Mesothelial cell of epicardium (in vitro differentiated cells): ENCODE measurements around the gene CXCR6. TPM values are rescaled to one million over a fixed set of nuclear protein-coding genes. Genes with fewer than 3 reads are reported as not detected.

ENCODE experiments used
- DNase-seq, 2 experiments: peaks; one replicate each; pipeline ENCODE4 v3.0.0; 2021; ENCODE audit warnings: low spot score in 2 of 2; ENCODE audit not compliant: unreplicated experiment in 2 of 2
- H3K27ac Mint-ChIP-seq: 2 replicates; pipeline ENCODE4 v1.8.0; 2021; ENCODE audit warnings: mixed read lengths
- H3K27me3 Mint-ChIP-seq: 2 replicates; pipeline ENCODE4 v1.8.0; 2021; ENCODE audit warnings: low read depth, mixed read lengths
- H3K36me3 Mint-ChIP-seq: 2 replicates; pipeline ENCODE4 v1.8.0; 2021; ENCODE audit warnings: mixed read lengths
- H3K4me1 Mint-ChIP-seq: 2 replicates; pipeline ENCODE4 v1.8.0; 2021; ENCODE audit warnings: mixed read lengths
- H3K4me3 Mint-ChIP-seq: 2 replicates; pipeline ENCODE4 v1.8.0; 2021; ENCODE audit warnings: mild to moderate bottlenecking, moderate library complexity, mixed read lengths
- H3K9me3 Mint-ChIP-seq: 2 replicates; pipeline ENCODE4 v1.8.0; 2021; ENCODE audit warnings: mixed read lengths
- total RNA-seq: library from RNA; stranded (reverse); gene quantifications from 3 replicates; pipeline ENCODE4 v1.2.1, GENCODE V29; 2021
- TF ChIP-seq, protein P1 (sequence below): fragments of 200-600 bp; sonication (generic); IDR thresholded peaks from one replicate; pipeline ENCODE4 v1.5.0; 2021; ENCODE audit warnings: antibody characterized with exemption; ENCODE audit not compliant: unreplicated experiment

The CXCR6 gene
- total RNA-seq, 1 donor from 2014 or later: not detected

DNA sequence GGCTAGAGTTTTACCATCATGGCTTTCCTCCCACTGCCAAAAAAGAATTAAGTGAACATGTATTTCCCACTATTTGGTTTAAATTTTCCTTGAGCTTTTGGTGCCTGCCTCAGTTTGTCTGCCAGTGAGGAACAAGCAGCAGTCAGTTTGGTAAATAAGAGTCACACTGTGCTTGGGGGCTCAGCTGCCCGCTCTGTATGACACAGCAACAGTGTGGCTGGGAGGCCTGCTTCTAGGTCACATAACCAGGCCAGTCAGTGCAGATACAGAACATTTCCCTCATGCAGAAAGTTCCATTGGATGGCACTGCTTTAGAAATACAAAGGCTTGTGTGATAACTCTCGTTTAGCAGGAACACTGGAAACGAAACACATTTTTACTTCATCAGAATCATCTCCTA is 26.7 kb downstream of the CXCR6 start:
- H3K27ac Mint-ChIP-seq: no peak overlapping the region
- peaks cover 20% of the 10 kb centered on the region for H3K4me1 Mint-ChIP-seq
- H3K27me3 Mint-ChIP-seq: no peaks in the 10 kb centered on the region
- TF ChIP-seq, protein P1, sequence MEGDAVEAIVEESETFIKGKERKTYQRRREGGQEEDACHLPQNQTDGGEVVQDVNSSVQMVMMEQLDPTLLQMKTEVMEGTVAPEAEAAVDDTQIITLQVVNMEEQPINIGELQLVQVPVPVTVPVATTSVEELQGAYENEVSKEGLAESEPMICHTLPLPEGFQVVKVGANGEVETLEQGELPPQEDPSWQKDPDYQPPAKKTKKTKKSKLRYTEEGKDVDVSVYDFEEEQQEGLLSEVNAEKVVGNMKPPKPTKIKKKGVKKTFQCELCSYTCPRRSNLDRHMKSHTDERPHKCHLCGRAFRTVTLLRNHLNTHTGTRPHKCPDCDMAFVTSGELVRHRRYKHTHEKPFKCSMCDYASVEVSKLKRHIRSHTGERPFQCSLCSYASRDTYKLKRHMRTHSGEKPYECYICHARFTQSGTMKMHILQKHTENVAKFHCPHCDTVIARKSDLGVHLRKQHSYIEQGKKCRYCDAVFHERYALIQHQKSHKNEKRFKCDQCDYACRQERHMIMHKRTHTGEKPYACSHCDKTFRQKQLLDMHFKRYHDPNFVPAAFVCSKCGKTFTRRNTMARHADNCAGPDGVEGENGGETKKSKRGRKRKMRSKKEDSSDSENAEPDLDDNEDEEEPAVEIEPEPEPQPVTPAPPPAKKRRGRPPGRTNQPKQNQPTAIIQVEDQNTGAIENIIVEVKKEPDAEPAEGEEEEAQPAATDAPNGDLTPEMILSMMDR: no peak
- H3K9me3 Mint-ChIP-seq: no peaks in the 10 kb centered on the region
- no peak overlapping the region for H3K4me3 Mint-ChIP-seq
- DNase-seq: no peak
- H3K36me3 Mint-ChIP-seq: peaks cover 43% of the 10 kb centered on the region

DNA sequence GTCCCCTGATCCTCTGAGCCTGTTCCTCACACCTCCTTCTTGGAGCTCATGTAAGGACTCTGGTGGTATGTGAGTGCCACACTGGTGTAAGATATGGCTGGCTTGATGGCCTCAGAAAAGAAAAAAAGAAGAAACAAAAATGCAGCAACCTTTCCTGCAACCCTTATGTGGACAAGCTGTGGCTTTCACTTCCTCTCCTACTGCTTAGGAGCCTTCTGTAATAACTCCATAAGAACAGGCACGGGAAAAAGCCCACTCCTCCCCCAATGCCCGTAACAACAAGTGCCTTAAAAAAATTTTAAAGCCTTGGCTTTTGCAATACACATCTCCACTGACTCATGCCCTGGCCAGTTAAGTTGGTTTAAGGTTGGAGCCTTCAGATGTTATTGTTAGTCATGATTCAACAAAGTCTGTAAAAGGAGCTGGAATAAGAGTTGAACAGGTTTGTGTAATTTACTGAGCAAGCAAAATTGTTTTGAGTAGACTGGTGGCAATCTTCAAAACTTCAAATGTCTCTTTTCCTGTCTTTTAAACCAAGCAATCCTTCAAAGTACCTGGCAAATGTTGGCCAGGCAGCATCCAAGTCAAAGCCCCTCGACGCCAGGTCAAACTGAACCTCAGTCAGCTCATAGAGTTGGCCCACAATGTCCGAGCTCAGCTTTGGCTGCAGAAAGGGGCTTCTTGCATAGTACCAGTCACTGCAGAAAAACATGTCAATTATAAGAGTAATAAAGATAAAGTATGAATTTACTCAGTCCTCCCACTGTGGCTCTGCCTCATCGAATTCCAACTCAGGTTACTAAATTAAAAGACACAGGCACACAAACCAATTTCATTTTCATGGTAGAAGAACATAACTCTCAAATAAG is 29.5 kb downstream of the CXCR6 start:
- no peaks in the 10 kb centered on the region for H3K27me3 Mint-ChIP-seq
- H3K4me1 Mint-ChIP-seq: peaks cover 20% of the 10 kb centered on the region
- peaks cover 41% of the 10 kb centered on the region for H3K36me3 Mint-ChIP-seq
- TF ChIP-seq, protein P1: no peak
- H3K4me3 Mint-ChIP-seq: no peak overlapping the region
- no peak for DNase-seq
- H3K27ac Mint-ChIP-seq: peak overlapping the region; percentile 77
- H3K9me3 Mint-ChIP-seq: no peaks in the 10 kb centered on the region

DNA sequence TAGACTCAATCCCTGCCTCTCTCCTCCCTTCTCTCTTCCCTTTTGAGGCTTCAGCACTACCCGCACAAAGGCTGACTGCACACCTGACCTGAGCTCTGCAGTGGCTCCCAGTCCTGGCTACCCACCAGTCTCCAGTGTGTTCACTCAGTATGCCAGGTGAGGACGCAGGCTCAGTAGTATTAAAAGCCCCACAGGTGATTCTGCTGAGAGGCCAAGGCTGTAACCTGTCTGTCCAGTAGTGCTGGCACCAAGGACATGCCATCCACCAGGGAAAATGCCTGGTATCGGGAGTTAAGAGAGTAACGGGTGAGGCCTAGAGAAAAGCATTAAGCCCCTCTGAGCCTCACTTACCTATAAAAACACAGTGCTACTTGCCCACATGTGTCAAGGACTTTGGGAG is 31.4 kb downstream of the CXCR6 start:
- TF ChIP-seq, protein P1: no peak
- H3K4me3 Mint-ChIP-seq: no peak overlapping the region
- DNase-seq: no peak
- H3K27me3 Mint-ChIP-seq: no peaks in the 10 kb centered on the region
- no peaks in the 10 kb centered on the region for H3K9me3 Mint-ChIP-seq
- H3K4me1 Mint-ChIP-seq: peaks cover 12% of the 10 kb centered on the region
- H3K27ac Mint-ChIP-seq: no peak overlapping the region
- H3K36me3 Mint-ChIP-seq: peaks cover 48% of the 10 kb centered on the region

DNA sequence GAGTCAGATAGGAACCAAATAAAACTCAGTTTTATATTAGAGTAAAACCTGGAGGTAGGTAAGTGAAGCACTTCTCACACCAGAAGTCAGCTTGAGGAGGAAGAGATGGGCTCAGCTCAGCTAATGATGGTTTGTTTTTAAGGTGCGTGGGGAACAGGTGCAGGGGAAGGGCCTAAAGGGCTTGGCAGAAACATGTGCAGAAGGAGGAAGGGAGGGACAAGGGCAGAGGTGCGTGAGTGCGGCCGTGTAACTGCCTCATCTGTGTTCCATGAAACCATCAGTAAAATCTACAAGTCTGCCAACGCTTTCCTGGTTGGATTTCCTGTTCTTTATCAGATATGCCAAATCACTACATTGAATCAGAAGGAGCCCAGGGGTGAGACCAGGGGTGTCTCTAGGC is 32.4 kb downstream of the CXCR6 start:
- no peak overlapping the region for H3K27ac Mint-ChIP-seq
- peaks cover 46% of the 10 kb centered on the region for H3K36me3 Mint-ChIP-seq
- TF ChIP-seq, protein P1: no peak
- H3K4me3 Mint-ChIP-seq: no peak overlapping the region
- H3K9me3 Mint-ChIP-seq: no peaks in the 10 kb centered on the region
- DNase-seq: no peak
- H3K27me3 Mint-ChIP-seq: no peaks in the 10 kb centered on the region
- H3K4me1 Mint-ChIP-seq: peaks cover 12% of the 10 kb centered on the region

DNA sequence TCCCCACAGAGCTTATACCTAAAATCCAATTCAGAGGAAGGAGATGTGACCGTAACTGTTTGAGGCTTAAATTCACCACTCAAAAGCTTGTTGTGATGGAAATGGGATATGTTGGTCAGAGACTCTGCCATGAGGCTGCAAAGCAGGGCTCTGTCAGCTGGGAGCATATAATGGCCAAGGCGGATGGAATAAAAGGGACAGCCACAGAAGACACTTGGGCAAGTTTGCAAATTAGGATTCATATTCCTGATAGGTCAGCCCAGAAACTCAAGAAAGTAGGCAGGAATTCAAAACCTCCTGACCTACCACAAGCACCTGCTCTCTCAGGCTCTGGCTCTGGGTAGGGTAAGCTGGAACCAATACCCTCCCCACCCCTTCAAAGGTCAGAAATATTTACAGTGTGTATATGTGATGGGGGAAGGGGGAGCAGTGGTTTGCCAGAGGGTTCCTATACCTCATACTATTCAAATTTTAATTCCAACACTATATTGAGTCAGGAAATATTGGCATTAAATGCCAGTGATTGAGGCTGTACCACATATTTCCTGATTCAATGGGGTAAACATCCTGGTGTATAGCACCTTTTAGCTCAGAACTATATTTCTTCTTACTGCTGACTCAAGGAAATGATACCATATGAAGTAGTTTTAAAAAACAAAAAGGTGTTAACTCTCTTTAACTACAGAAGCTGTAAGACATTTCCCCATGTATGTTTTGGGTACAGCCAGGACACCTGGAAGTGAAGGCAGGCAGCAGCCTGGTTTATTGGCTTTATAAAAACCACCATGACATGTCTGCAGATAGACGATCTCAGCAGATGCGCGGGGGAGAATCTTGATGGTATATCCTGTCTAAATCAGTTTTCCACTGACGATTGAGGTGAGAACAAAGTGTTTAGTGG is 33.2 kb downstream of the CXCR6 start:
- TF ChIP-seq, protein P1: no peak
- Mint-ChIP-seq H3K9me3 (no peaks in the 10 kb centered on the region), H3K4me3 (no peak overlapping the region), H3K27ac (no peak overlapping the region), H3K36me3 (peaks cover 41% of the 10 kb centered on the region), H3K4me1 (peaks cover 12% of the 10 kb centered on the region), H3K27me3 (no peaks in the 10 kb centered on the region)
- no peak for DNase-seq
